Measurements from ENCODE around the gene AKT1.

AKT1 gene

DNA sequence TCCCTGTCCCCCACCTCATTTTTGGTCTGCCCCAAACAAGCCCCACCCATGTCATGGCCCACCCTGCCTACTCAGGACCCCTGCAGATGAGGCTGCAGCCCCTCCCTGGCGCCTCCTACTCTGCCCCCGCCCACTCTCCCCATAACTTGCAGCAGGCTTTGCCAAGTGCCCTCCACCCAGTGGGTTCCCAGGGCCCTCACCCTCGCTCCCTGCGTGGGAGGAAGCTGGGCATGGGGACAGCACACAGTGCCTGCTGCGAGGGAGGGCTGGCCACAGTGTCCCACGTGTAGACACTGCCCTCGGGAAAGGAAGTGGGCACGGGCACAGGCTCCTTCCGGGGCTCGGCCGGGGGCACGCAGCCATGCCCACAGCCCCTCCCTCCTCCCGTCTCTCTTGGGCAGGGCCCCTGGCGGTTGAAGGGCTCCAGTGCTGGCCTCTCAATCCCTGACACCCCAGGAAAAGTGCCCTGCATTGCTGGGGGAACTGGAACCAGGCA, 9.4 kb downstream of the AKT1 start:
- DNase-seq (ENCODE audit: low spot score), result no peak

GRCh38 chr14:104785708-104786080, 9.9 kb downstream of the AKT1 start:
- DNase-seq (ENCODE audit: low spot score), result no peak

- DNase-seq (ENCODE audit: low spot score), result no peak
Observed at GRCh38 chr14:104784846-104785707, 10.5 kb downstream of the AKT1 start.

DNA sequence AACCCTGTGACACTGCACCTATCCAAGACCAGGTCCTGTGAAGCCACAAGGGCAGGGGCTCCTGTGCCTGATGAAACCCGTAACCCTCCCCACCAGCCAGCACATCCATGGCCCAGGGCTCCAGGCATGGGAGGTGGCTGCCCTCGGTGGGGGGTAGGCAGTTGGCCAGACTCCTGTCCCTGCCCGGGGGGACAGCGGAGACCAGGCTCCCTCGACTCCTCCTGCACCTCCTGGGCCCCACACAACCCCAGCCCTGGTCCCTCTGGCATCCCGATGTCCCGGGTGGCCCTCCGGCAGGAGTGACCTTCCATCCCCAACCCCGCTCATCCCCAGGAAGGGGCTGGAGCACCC, 11.4 kb downstream of the AKT1 start:
- DNase-seq (ENCODE audit: low spot score), result no peak

- DNase-seq (ENCODE audit: low spot score), result no peak
Observed at GRCh38 chr14:104783484-104784217, 11.9 kb downstream of the AKT1 start.

GRCh38 chr14:104782808-104783139, 12.8 kb downstream of the AKT1 start:
- DNase-seq (ENCODE audit: low spot score), result no peak

DNA sequence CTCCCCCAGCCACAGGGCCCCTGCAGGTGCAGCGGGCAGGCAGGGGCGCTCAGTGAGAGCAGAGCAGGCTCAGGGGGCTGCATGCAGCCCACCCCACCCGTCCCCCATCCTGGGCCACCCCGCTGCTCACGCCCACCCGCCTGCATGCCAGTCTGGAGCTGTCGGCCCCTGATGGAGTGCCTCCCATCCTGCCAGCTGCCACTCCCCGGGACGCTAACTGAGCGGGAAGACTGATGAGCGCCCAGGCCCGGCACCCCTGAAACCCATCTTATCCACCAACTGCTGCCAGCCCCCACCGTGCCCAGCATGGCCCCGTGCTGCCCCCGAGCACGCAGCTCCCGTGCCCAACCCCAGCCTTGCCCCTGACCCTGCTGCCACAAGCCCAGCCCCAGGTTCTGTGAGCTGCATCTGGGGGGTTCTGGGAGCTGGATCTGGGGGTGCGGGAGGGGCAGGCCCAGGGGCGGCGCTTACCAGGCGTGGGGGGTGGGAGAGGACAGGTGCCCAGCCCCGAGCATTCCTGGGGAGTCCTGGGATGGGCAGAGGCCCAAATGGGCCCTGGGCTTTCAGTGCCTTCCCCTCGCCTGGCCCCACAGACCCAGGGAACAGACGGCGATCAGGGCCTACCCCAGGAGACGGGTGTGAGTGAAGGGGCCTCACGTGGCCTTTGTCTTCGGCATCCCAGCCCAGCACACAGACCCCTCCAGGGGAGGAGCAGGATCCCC, 13.3 kb downstream of the AKT1 start:
- DNase-seq (ENCODE audit: low spot score), result no peak

- DNase-seq (ENCODE audit: low spot score), result no peak
Observed at GRCh38 chr14:104781271-104782077, 14.1 kb downstream of the AKT1 start.

DNA sequence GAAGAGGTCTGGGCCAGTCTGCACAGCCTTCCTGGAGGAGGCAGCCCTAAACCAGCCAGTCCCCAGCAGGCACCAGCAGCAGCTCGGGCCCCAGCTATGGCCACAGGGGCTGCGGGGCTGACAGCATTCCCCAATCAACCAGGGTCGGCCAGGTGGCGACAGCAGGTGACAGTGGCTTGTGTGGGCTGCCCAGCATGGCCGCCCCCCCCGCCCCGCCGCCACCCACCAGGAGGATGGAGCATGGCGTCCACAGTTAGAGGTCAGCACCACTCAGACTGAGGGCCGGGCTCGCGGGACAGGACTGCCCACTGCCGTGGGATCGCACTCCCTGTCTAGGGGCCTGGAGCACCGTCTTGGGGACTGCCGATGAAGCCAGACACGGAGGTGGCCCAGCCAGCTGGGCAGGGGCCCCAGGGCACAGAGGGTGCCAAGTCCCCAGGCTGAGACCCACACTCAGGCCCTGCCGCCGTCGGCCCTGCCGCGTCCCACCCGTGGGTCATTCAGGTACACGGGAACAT, 15.0 kb downstream of the AKT1 start:
- no peak for DNase-seq (ENCODE audit: low spot score)

DNA sequence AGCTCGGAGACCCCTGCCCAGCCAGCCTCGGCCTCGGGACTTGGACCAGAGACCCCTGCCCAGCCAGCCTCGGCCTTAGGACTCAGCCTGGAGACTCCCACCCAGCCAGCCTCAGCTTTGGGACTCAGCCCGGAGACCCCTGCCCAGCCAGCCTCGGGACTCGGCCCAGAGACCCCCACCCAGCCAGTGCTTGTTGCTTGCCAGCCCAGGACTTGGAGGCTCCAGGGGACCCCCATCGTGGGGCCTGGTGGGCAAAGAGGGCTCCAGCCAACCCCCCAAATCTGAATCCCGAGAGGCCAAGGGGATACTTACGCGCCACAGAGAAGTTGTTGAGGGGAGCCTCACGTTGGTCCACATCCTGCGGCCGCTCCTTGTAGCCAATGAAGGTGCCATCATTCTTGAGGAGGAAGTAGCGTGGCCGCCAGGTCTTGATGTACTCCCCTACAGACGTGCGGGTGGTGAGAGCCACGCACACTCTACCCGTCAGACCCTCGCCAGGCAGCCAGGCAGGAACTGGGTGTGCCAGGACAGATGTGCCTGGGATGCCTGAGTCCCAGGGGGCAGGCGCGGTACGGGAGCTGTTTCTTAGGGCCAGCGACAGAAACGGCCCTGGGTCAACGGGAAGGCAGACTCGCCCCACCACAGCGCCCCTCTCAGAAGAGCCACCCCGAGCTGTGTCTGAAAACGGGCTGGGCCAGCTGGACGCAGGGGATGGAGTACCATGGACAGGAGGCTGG, 15.6 kb downstream of the AKT1 start:
- no peak for DNase-seq (ENCODE audit: low spot score)

DNA sequence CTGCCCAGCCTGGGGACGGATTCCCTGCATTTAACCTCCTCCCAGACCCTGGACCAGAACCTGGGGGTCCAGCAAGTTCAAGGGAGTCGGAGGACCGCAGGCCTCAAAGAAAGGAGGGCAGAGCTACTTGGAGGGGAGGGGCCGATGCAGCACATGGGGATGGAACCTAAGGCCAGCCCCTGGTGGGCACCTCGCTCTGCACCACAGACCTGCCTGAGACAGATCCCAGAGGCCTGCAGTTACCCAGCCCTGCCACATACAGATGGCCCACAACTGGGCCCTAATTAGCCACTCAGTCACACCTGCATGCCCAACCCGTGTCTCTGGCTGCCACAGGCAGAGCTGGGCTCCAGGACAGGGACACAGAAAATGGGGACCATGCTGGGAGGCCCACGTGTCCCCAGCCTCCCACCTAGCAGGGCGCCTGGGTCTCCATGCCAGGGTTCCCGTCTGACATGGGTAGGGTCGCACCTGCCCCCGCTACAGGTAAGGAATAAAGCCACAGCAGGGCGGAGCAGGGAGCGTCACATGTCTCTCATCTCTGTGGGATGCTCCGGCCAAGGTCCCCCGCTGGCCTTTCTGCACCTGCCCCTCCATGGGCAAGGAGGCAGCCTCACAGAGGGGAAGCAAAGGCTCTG, 16.7 kb downstream of the AKT1 start:
- DNase-seq (ENCODE audit: low spot score), result no peak

GRCh38 chr14:104777808-104778249, 17.7 kb downstream of the AKT1 start:
- DNase-seq (ENCODE audit: low spot score), result no peak

GRCh38 chr14:104776961-104777807, 18.4 kb downstream of the AKT1 start:
- peak; percentile 77 for DNase-seq (ENCODE audit: low spot score)

GRCh38 chr14:104776481-104776880, 19.1 kb downstream of the AKT1 start:
- no peak for DNase-seq (ENCODE audit: low spot score)

- DNase-seq (ENCODE audit: low spot score), result no peak
Observed at GRCh38 chr14:104775073-104775489, 20.5 kb downstream of the AKT1 start.

- no peak for DNase-seq (ENCODE audit: low spot score)
Observed at GRCh38 chr14:104774453-104775072, 21.0 kb downstream of the AKT1 start.

GRCh38 chr14:104773505-104774452, 21.8 kb downstream of the AKT1 start:
- DNase-seq (ENCODE audit: low spot score), result no peak

Measured in ecto neural progenitor cell (in vitro differentiated cells).